HCEC 1CT (cell line): ENCODE measurements around the gene KIF2A.

Source experiments
- DNase-seq: peaks from one replicate; pipeline ENCODE4 v3.0.0-alpha.2; 2017

Gene KIF2A

GRCh38 chr5:62296998-62297397 lies 9.0 kb upstream of the KIF2A start:
- DNase-seq: no peak

GRCh38 chr5:62298118-62298517 lies 7.9 kb upstream of the KIF2A start:
- DNase-seq: no peak

GRCh38 chr5:62299101-62299500 lies 6.9 kb upstream of the KIF2A start:
- DNase-seq: no peak

- no peak for DNase-seq
Measured at GRCh38 chr5:62299600-62299999, 6.4 kb upstream of the KIF2A start.

- no peak for DNase-seq
Measured at GRCh38 chr5:62305358-62305714, 670 bp upstream of the KIF2A start.

- no peak for DNase-seq
Measured at GRCh38 chr5:62306323-62306895, 403 bp downstream of the KIF2A start.

GRCh38 chr5:62306896-62307689 lies 1.1 kb downstream of the KIF2A start:
- DNase-seq: peak; percentile 48

- no peak for DNase-seq
Measured at GRCh38 chr5:62308439-62308838, 2.4 kb downstream of the KIF2A start.

- DNase-seq: no peak
Measured at GRCh38 chr5:62309107-62309506, 3.1 kb downstream of the KIF2A start.

GRCh38 chr5:62310426-62311143 lies 4.6 kb downstream of the KIF2A start:
- DNase-seq: no peak

- peak; percentile 29 for DNase-seq
Measured at GRCh38 chr5:62312036-62312435, 6.0 kb downstream of the KIF2A start.

- DNase-seq: no peak
Measured at GRCh38 chr5:62312674-62313073, 6.7 kb downstream of the KIF2A start.

GRCh38 chr5:62314213-62314830 lies 8.3 kb downstream of the KIF2A start:
- no peak for DNase-seq

GRCh38 chr5:62315376-62316175 lies 9.6 kb downstream of the KIF2A start:
- peak; percentile 28 for DNase-seq

- DNase-seq: no peak
Measured at GRCh38 chr5:62316176-62316502, 10.1 kb downstream of the KIF2A start.

GRCh38 chr5:62317810-62318209 lies 11.8 kb downstream of the KIF2A start:
- DNase-seq: no peak

- no peak for DNase-seq
Measured at GRCh38 chr5:62322484-62322883, 16.5 kb downstream of the KIF2A start.

- no peak for DNase-seq
Measured at GRCh38 chr5:62326302-62326701, 20.3 kb downstream of the KIF2A start.

- no peak for DNase-seq
Measured at GRCh38 chr5:62326702-62327101, 20.7 kb downstream of the KIF2A start.

GRCh38 chr5:62327138-62328053 lies 21.4 kb downstream of the KIF2A start:
- no peak for DNase-seq

GRCh38 chr5:62328772-62329491 lies 22.9 kb downstream of the KIF2A start:
- DNase-seq: no peak
